Activated CD4-positive, alpha-beta T cell treated with anti-CD3 and anti-CD28 coated beads, Interleukin-2, amount 50 U/mL, for 16 hours (primary cell): ENCODE data around the gene CWC27.
"Not testable (repeated sequence)": the region's sequence is repeated elsewhere in the genome, so short reads cannot be mapped to it uniquely, and the experiment has no call there.

Experiments
- DNase-seq: peaks from one replicate; pipeline ENCODE4 v3.0.0-alpha.2; 2020

CWC27 gene

GRCh38 chr5:64930672-64931318 lies 162.1 kb downstream of the CWC27 start:
- no peak for DNase-seq

GRCh38 chr5:64939422-64939771 lies 170.7 kb downstream of the CWC27 start:
- DNase-seq = not testable (repeated sequence)

DNA sequence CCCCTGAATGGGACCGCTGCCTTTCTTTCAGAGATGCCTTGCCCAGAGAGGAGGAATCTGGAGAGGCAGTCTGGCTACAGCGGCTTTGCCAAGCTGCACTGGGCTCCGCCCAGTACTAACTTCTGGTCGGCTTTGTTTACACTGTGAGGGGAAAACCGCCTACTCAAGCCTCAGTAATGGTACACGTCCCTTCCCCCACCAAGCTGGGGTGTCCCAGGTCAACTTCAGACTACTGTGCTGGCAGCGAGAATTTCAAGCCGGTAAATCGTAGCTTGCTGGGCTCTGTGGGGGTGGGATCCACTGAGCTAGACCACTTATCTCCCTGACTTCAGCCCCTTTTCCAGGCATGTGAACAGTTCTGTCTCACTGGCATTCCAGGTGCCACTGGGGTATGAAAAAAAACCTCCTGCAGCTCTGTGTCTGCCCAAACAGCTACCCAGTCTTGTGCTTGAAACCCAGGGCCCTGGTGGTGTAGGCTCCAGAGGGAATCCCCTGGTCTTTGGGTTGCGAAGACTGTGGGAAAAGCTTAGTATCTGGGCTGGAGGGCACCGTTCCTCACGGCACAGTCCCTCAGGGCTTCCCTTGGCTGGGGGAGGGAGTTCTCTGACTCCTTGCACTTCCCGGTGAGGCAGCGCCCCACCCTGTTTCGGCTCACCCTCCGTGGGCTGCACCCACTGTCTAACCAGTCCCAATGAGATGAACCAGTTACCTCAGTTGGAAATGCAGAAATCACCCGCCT lies 171.2 kb downstream of the CWC27 start:
- DNase-seq = no peak

- no peak for DNase-seq
Measured at GRCh38 chr5:64942460-64942859, 173.7 kb downstream of the CWC27 start.

GRCh38 chr5:64944868-64945267 lies 176.1 kb downstream of the CWC27 start:
- no peak for DNase-seq

- DNase-seq = no peak
Measured at GRCh38 chr5:64947031-64947430, 178.3 kb downstream of the CWC27 start.

GRCh38 chr5:64947801-64948200 lies 179.1 kb downstream of the CWC27 start:
- no peak for DNase-seq

GRCh38 chr5:64949331-64949730 lies 180.6 kb downstream of the CWC27 start:
- DNase-seq = no peak

DNA sequence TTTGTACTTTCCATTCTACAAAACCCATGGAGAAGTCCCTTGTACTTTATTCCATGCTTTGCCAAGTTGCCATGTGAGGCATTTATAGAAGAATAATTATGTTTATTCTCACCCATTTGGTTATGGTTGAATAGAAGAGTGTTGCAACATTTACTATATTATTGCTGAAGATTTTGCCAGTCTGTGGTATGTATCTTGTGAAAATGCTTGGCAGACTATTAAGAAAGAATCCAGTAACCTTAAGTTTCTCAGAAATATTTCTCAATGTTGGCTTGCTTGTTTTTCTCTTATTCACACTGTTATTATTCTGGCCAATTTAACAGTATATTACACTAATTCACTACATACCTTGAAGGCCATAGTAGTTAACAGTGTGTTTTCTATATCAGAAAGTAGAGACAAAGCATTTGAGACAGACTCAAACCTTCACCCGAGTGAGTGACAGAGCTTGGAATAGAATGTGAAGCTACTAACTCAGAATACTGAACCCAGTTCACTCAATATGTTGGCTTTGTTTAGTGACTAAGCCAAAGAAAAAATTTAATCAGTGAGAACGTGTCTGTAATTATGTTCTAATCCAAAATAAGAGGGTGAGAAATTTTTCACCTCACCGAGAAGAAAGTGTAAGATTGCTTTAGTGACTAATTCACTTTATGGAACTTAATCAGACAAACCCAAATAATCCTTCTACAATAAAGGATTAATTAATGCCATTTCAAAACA lies 184.4 kb downstream of the CWC27 start:
- DNase-seq = no peak

GRCh38 chr5:64954518-64954917 lies 185.8 kb downstream of the CWC27 start:
- DNase-seq = peak; percentile 13

- peak; percentile 4 for DNase-seq
Measured at GRCh38 chr5:64958757-64959391, 190.1 kb downstream of the CWC27 start.

DNA sequence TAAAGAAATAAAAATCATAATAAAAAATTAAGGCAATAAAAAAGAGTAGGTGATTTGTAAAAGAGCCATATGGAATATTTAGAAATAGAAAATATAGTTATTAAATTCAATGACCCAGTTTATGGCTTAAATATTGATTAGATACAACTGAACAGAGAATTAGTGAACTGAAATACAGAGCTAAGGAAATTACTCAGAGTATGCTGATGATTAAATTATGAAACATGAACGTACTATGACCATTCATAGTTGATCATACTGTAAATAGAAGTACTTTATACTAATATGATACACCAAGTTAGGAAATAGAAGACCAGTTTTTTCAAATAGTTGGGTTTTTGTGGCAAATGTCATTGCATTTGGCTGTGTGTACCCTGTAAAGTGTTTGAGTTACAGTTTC lies 194.5 kb downstream of the CWC27 start:
- no peak for DNase-seq

- no peak for DNase-seq
Measured at GRCh38 chr5:64968591-64969110, 199.9 kb downstream of the CWC27 start.

DNA sequence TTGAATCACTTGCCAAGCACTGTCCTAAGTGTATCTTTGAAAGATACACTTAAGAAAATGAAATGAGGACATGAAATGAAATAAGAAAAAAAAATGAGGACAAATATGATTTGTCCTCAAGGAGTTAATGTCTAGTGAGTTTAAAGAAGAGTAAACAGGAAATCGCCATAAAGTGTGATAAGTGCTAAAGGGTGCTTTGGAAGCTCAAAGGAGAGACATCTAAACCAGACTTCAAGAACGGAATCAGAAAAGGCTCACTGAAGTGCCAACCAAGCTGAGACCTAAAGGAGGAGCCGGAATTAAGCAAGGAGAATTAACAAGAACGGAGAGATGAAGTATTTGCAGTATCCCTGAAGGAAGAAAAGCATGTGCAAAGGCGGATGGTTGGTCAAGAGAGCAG lies 200.8 kb downstream of the CWC27 start:
- DNase-seq = no peak

DNA sequence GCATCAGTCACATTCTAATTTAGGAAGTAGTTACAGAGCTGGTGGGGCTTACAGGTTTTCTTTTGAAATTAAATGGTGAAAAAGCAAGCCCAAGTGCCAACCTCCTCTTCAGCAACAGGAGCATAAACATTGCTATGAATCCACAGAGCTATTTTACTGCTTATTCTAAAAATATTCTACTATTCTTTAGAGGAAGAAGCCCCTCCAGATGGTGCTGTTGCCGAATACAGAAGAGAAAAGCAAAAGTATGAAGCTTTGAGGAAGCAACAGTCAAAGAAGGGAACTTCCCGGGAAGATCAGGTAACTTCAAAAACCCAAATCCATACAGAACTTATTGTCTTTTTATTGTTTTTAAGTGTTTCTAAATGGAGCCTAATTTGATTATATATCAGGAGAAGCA lies 202.8 kb downstream of the CWC27 start:
- DNase-seq = no peak

GRCh38 chr5:64971990-64972389 lies 203.3 kb downstream of the CWC27 start:
- DNase-seq = no peak

GRCh38 chr5:64972591-64972990 lies 203.9 kb downstream of the CWC27 start:
- no peak for DNase-seq

- DNase-seq = no peak
Measured at GRCh38 chr5:64973215-64973614, 204.5 kb downstream of the CWC27 start.

DNA sequence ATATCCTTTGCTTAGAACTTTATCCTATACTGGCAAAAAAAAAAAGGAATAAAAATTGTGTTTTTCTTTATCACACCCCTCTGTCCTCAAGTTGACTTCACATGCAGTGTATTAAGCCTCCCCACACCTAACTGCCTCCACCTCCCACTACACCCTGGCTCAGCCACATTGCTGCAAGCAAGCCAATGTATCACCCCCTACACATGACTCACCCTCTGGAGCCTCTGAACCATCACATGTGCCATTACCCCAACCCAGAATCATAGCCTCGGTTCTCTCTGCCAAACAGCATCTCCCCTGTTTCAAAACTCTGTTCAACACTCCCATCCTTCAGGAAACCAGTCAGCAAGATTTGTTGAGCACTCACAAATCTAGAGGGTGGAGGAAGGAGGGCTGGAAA lies 209.0 kb downstream of the CWC27 start:
- no peak for DNase-seq

- DNase-seq = no peak
Measured at GRCh38 chr5:64978546-64978945, 209.8 kb downstream of the CWC27 start.

GRCh38 chr5:64979531-64979930 lies 210.8 kb downstream of the CWC27 start:
- DNase-seq = no peak

DNA sequence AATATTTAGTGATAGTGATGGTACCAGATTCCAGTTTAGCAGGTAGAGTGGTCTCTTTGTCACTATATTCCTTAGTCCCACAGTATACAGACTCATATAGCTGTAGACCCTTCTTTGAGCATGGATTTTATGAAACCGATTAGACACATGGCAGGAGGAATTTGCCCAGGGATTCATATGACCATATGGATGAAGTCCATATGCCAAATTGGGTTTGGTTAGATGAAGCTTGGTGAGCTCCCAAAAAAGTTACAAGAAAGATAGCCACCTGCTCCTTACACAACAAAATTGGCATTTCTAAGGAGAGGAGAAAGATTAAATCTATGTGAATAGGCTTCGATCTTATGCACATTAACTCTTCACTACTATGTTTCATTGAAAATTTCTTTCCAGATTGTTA lies 211.4 kb downstream of the CWC27 start:
- DNase-seq = no peak

- DNase-seq = no peak
Measured at GRCh38 chr5:64987768-64988167, 219.0 kb downstream of the CWC27 start.
